Astrocyte (in vitro differentiated cells and primary cell): Measurements from ENCODE around the gene CPNE5.

ENCODE experiments used
- EZH2 ChIP-seq: IDR thresholded peaks from 2 replicates; pipeline ENCODE4 v1.6.1; 2012; ENCODE audit warnings: mild to moderate bottlenecking, low read length, inconsistent platforms; ENCODE audit not compliant: insufficient read depth
- TF ChIP-seq, protein P1 (sequence below): IDR thresholded peaks from 2 replicates; pipeline ENCODE4 v1.5.1; 2011; ENCODE audit warnings: low read depth, mild to moderate bottlenecking, inconsistent platforms, low read length, moderate library complexity; ENCODE audit not compliant: insufficient read depth

DNA sequence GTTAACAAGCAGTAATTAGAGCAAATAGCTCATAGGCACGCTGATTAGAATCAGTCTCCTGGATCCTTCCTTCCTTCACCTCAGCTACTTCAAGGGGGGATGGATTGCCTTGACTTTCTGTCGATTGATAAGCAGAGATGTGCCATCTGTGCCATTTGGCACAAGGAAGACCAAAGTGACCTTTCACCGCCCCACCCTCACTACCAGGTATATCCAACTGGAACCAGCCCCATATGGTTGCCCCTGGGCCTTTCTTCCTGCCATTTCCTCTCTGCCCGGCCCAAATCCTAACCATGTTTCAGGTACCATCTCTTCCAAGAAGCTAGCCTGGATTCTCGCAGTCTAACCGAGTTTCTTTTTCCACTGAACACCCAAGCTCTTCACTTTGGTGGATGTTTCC, 8.7 kb upstream of the CPNE5 start:
- TF ChIP-seq, protein P1, sequence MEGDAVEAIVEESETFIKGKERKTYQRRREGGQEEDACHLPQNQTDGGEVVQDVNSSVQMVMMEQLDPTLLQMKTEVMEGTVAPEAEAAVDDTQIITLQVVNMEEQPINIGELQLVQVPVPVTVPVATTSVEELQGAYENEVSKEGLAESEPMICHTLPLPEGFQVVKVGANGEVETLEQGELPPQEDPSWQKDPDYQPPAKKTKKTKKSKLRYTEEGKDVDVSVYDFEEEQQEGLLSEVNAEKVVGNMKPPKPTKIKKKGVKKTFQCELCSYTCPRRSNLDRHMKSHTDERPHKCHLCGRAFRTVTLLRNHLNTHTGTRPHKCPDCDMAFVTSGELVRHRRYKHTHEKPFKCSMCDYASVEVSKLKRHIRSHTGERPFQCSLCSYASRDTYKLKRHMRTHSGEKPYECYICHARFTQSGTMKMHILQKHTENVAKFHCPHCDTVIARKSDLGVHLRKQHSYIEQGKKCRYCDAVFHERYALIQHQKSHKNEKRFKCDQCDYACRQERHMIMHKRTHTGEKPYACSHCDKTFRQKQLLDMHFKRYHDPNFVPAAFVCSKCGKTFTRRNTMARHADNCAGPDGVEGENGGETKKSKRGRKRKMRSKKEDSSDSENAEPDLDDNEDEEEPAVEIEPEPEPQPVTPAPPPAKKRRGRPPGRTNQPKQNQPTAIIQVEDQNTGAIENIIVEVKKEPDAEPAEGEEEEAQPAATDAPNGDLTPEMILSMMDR: no peak
- no peak for TF ChIP-seq EZH2
